CD4-positive, CD25-positive, alpha-beta regulatory T cell (primary cell): ENCODE results near the gene RASSF9. TPM values are rescaled to one million over a fixed set of nuclear protein-coding genes. Genes with fewer than 3 reads are reported as not detected.

ENCODE experiments used
- ATAC-seq, 2 donors: fragments of 150-1000 bp; cut with Tn5 transposase; one replicate each; pipeline ENCODE4 v1.10.0; 2021; ENCODE audit warnings: low read depth in 2 of 2, moderate number of reproducible peaks in 2 of 2, moderate library complexity in 1 of 2
- DNase-seq, 3 donors: peaks; one replicate each; pipeline versions ENCODE4 v3.0.0 to v3.0.0-alpha.2; 2012 to 2022; ENCODE audit warnings: mixed read lengths in 1 of 3
- H3K27ac ChIP-seq: one replicate; pipeline ENCODE4 v1.7.0; 2013; ENCODE audit warnings: mild to moderate bottlenecking, low read length; ENCODE audit not compliant: insufficient read depth, poor library complexity, severe bottlenecking
- H3K27me3 ChIP-seq: one replicate; pipeline ENCODE4 v1.7.0; 2013; ENCODE audit warnings: low read length; ENCODE audit not compliant: control insufficient read depth, insufficient read depth
- H3K36me3 ChIP-seq: one replicate; pipeline ENCODE4 v1.7.0; 2013; ENCODE audit warnings: mild to moderate bottlenecking, low read length, moderate library complexity; ENCODE audit not compliant: control insufficient read depth, insufficient read depth
- H3K4me1 ChIP-seq: 2 replicates; pipeline ENCODE4 v1.7.0; 2013; ENCODE audit warnings: mild to moderate bottlenecking, low read length; ENCODE audit not compliant: insufficient read depth, control insufficient read depth, poor library complexity, severe bottlenecking
- H3K4me3 ChIP-seq: one replicate; pipeline ENCODE4 v1.7.0; 2013; ENCODE audit warnings: low read depth, mild to moderate bottlenecking, low read length, moderate library complexity
- H3K9me3 ChIP-seq, 2 experiments: 1 replicate in 1 of 2; 2 replicates in 1 of 2; pipeline ENCODE4 v1.7.0; 2013; ENCODE audit warnings: low read length in 2 of 2, mild to moderate bottlenecking in 1 of 2, moderate library complexity in 1 of 2; ENCODE audit not compliant: control insufficient read depth in 2 of 2
- H3K27ac Mint-ChIP-seq, 3 donors: one replicate each; pipeline ENCODE4 v1.8.0; 2020 to 2022; ENCODE audit warnings: mild to moderate bottlenecking in 3 of 3, mixed read lengths in 3 of 3, moderate library complexity in 2 of 3
- H3K27me3 Mint-ChIP-seq: one replicate; pipeline ENCODE4 v1.8.0; 2022; ENCODE audit warnings: mild to moderate bottlenecking, mixed read lengths
- H3K36me3 Mint-ChIP-seq: one replicate; pipeline ENCODE4 v1.8.0; 2020; ENCODE audit warnings: mixed read lengths
- H3K4me1 Mint-ChIP-seq, 4 donors: one replicate each; pipeline ENCODE4 v1.8.0; 2020 to 2022; ENCODE audit warnings: mixed read lengths in 4 of 4, mild to moderate bottlenecking in 1 of 4
- H3K4me3 Mint-ChIP-seq, 4 donors: one replicate each; pipeline ENCODE4 v1.8.0; 2020 to 2022; ENCODE audit warnings: mild to moderate bottlenecking in 4 of 4, mixed read lengths in 4 of 4, moderate library complexity in 3 of 4
- H3K9me3 Mint-ChIP-seq, 7 donors: one replicate each; pipeline ENCODE4 v1.8.0; 2020 to 2022; ENCODE audit warnings: mixed read lengths in 7 of 7, mild to moderate bottlenecking in 3 of 7, moderate library complexity in 2 of 7
- polyA plus RNA-seq, 4 donors: library from polyadenylated mRNA; unstranded; fragments of 300-500 nt; fragmentation: Illumina TruSeq; gene quantifications; one replicate each; pipeline ENCODE4 v1.2.3, GENCODE V29; 2021
- total RNA-seq: library from RNA; stranded (reverse); gene quantifications from one replicate; pipeline ENCODE4 v1.2.3, GENCODE V29; 2022

RASSF9 gene
- total and polyA plus RNA-seq, 5 donors from 2014 or later = not detected

- H3K27ac Mint-ChIP-seq = no peak overlapping the region
- Histone ChIP-seq H3K36me3 (no peaks in the 10 kb centered on the region), H3K9me3 (no peaks in the 10 kb centered on the region), H3K27me3 (no peaks in the 10 kb centered on the region), H3K4me1 (no peaks in the 10 kb centered on the region), H3K27ac (no peak overlapping the region), H3K4me3 (no peak overlapping the region)
- no peaks in the 10 kb centered on the region for H3K27me3 Mint-ChIP-seq
- no peak for ATAC-seq
- no peaks in the 10 kb centered on the region for H3K36me3 Mint-ChIP-seq
- DNase-seq = no peak
- no peak overlapping the region for H3K4me3 Mint-ChIP-seq
- peaks cover 1 to 11% (median 6%) of the 10 kb centered on the region in 7 donors for H3K9me3 Mint-ChIP-seq
- H3K4me1 Mint-ChIP-seq = no peaks in the 10 kb centered on the region
Observed at GRCh38 chr12:85765453-85765869, 70.7 kb downstream of the RASSF9 start.

DNA sequence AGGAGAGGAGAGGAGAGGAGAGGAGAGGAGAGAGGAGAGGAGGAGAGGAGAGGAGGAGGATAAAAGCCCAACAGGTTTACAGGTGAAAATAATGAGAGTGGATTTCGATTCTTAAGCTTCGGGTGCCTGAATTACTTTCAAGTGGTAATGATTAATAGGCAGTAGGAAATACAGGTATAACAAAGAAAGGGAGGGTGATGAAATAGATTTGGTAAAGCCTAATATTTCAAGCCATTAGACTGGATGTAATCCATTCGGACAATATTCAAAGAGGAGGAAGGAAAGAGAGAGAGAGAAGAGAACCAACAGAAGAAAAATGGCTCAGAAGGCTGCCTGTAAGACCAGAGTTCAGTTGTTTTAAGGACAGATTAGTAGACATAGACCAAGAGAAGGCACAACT is 76.6 kb downstream of the RASSF9 start:
- Mint-ChIP-seq H3K27ac (no peak overlapping the region), H3K9me3 (peaks cover 2 to 17% (median 8%) of the 10 kb centered on the region in 7 donors), H3K36me3 (no peaks in the 10 kb centered on the region), H3K4me1 (no peaks in the 10 kb centered on the region), H3K27me3 (no peaks in the 10 kb centered on the region), H3K4me3 (no peak overlapping the region)
- ATAC-seq = no peak
- Histone ChIP-seq H3K4me3 (no peak overlapping the region), H3K4me1 (no peaks in the 10 kb centered on the region), H3K27ac (no peak overlapping the region), H3K36me3 (no peaks in the 10 kb centered on the region), H3K27me3 (no peaks in the 10 kb centered on the region), H3K9me3 (peaks cover 0 to 12% of the 10 kb centered on the region in 2 experiments)
- no peak for DNase-seq

DNA sequence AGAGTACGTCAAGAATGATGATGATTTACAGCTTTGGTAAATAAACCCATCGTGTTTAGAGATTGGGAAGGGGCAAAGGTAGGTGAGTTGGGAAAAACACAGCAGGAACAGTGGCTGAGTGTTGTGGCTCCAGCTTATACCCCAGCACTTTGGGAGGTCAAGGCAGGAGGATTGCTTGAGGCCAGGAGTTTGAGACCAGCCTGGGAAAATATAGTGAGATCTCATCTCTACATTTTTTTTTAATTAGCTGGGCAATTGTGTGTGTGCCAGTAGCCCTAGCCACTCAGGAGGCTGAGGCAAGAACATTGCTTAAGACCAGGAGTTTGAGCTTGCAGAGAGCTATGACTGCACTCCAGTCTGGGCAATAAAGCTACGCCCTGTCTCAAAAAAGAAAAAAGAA is 77.1 kb downstream of the RASSF9 start:
- Histone ChIP-seq H3K36me3 (no peaks in the 10 kb centered on the region), H3K4me1 (no peaks in the 10 kb centered on the region), H3K27ac (no peak overlapping the region), H3K9me3 (peaks cover 0 to 12% of the 10 kb centered on the region in 2 experiments), H3K4me3 (no peak overlapping the region), H3K27me3 (no peaks in the 10 kb centered on the region)
- Mint-ChIP-seq H3K4me3 (no peak overlapping the region), H3K27ac (no peak overlapping the region), H3K4me1 (no peaks in the 10 kb centered on the region), H3K9me3 (peaks cover 2 to 15% (median 9%) of the 10 kb centered on the region in 7 donors), H3K36me3 (no peaks in the 10 kb centered on the region), H3K27me3 (no peaks in the 10 kb centered on the region)
- DNase-seq (no peak), ATAC-seq (no peak)

- Histone ChIP-seq H3K27me3 (no peaks in the 10 kb centered on the region), H3K27ac (no peak overlapping the region), H3K9me3 (peaks cover 0 to 12% of the 10 kb centered on the region in 2 experiments), H3K4me1 (no peaks in the 10 kb centered on the region), H3K36me3 (no peaks in the 10 kb centered on the region), H3K4me3 (no peak overlapping the region)
- no peak overlapping the region for H3K27ac Mint-ChIP-seq
- H3K36me3 Mint-ChIP-seq = no peaks in the 10 kb centered on the region
- H3K9me3 Mint-ChIP-seq = peaks cover 2 to 18% (median 5%) of the 10 kb centered on the region in 7 donors
- DNase-seq (no peak), ATAC-seq (no peak)
- no peaks in the 10 kb centered on the region for H3K4me1 Mint-ChIP-seq
- H3K27me3 Mint-ChIP-seq = no peaks in the 10 kb centered on the region
- no peak overlapping the region for H3K4me3 Mint-ChIP-seq
Observed at GRCh38 chr12:85755760-85756159, 80.4 kb downstream of the RASSF9 start.

Other genes starting within 250 kb of the RASSF9 start
- not detected for gene NTS, start 37.9 kb upstream of the RASSF9 start, total RNA-seq
- gene NTS, start 37.9 kb upstream of the RASSF9 start, polyA plus RNA-seq = not detected